Activated T-helper 1 cell treated with anti-CD3 and anti-CD28 coated beads, Interleukin-12 subunit alpha, Interleukin-12 subunit beta, Interleukin-2, Interleukin-4 antibody, amounts not matched to agents 30 ng/mL and 10 ng/mL and 1 ng/mL, durations not matched to agents 14 hours and 24 hours and 36 hours (primary cell): ENCODE measurements around the gene ZNF714. TPM values are rescaled to one million over a fixed set of nuclear protein-coding genes. Genes with fewer than 3 reads are reported as not detected.
"Not testable (repeated sequence)": the region's sequence is repeated elsewhere in the genome, so short reads cannot be mapped to it uniquely, and the experiment has no call there.

Source experiments
- DNase-seq: peaks from one replicate; pipeline ENCODE4 v3.0.0; 2021; ENCODE audit warnings: low spot score
- H3K27ac Mint-ChIP-seq: one replicate; pipeline ENCODE4 v1.8.0; 2021; ENCODE audit warnings: mild to moderate bottlenecking, mixed read lengths
- H3K27me3 Mint-ChIP-seq: one replicate; pipeline ENCODE4 v1.8.0; 2022; ENCODE audit warnings: mild to moderate bottlenecking, moderate library complexity, mixed read lengths; ENCODE audit not compliant: insufficient read depth
- H3K36me3 Mint-ChIP-seq: one replicate; pipeline ENCODE4 v1.8.0; 2021; ENCODE audit warnings: low read depth, mixed read lengths
- H3K4me1 Mint-ChIP-seq: one replicate; pipeline ENCODE4 v1.8.0; 2021; ENCODE audit warnings: low read depth, mixed read lengths
- H3K4me3 Mint-ChIP-seq: one replicate; pipeline ENCODE4 v1.8.0; 2021; ENCODE audit warnings: mild to moderate bottlenecking, moderate library complexity, mixed read lengths
- H3K9me3 Mint-ChIP-seq: one replicate; pipeline ENCODE4 v1.8.0; 2021; ENCODE audit warnings: mixed read lengths
- intact Hi-C: fragments of 100-400 bp; cut with micrococcal nuclease; formaldehyde crosslinking; loops from one replicate; pipeline ENCODE4 v1.15.1; 2024
- total RNA-seq: library from RNA; stranded (reverse); gene quantifications from 2 replicates; pipeline ENCODE4 v1.2.3, GENCODE V29; 2022

The ZNF714 gene
- total RNA-seq, 1 donor from 2014 or later: 18.5 TPM

GRCh38 chr19:21141006-21141405 lies 59.0 kb downstream of the ZNF714 start:
- not testable (repeated sequence) for H3K9me3 Mint-ChIP-seq, H3K4me3 Mint-ChIP-seq

DNA sequence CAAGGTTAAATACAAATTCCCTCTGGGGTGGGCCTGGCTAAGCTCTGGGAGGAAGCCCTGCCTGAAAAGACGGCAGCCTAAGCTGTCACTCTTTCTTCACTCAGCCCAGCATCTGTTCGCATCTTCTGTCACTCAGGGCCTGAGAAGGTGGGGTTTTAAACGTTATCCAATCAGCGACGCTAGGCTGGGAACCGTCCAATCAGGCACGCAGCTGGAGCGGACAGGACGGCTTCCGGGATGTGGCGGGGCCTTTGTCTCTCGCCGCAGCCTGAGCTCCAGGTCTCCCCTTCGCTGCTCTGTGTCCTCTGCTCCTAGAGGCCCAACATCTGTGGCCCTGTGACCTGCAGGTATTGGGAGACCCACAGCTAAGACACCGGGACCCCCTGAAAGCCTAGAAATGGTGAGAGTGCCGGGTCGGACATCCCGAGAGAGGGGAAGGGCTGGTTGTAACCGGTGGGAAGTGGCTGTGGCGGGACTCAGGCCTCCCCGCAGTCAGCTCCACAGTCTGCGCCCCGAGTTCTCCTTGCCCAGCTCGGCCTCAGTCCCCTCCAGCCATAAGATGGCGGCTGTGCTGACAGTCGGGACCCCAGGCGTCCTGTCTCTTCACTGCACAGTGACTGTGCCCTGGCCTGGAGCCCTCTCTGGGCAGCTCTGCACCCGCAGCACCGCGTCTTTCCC lies 59.9 kb downstream of the ZNF714 start, which contains the start of gene ZNF431:
Gene ZNF431, plus strand, starts transcription at position 254 of the 678 bp plus-strand sequence. Its CDS starts 144 bp downstream, at position 398.
- Mint-ChIP-seq H3K27ac (peak within 1 kb of the TSS; percentile 91), H3K9me3 (peaks cover 15% of the 10 kb centered on the region), H3K36me3 (peaks cover 42% of the 10 kb centered on the region), H3K4me3 (peak within 1 kb of the TSS; percentile 96), H3K4me1 (peaks cover 25% of the 10 kb centered on the region), H3K27me3 (no peaks in the 10 kb centered on the region)
- intact Hi-C loops: loop anchor here (1.0 to 10.0 kb wide), 9 partner anchors 60 to 717 kb away; partner anchors contain the start of genes ZNF100, ZNF429, ZNF430 and ZNF66
- peak; percentile 85 for DNase-seq

More at GRCh38 chr19:21141006-21141405, 59.0 kb downstream of the ZNF714 start:
- Mint-ChIP-seq H3K36me3 (peaks cover 34% of the 10 kb centered on the region), H3K4me1 (peaks cover 25% of the 10 kb centered on the region)
- intact Hi-C loops: loop anchor here (1.0 to 10.0 kb wide), 7 partner anchors 59 to 716 kb away; partner anchors contain the start of genes ZNF100, ZNF430, ZNF66 and ZNF708
- not testable (repeated sequence) for H3K27me3 Mint-ChIP-seq, H3K27ac Mint-ChIP-seq, DNase-seq

DNA sequence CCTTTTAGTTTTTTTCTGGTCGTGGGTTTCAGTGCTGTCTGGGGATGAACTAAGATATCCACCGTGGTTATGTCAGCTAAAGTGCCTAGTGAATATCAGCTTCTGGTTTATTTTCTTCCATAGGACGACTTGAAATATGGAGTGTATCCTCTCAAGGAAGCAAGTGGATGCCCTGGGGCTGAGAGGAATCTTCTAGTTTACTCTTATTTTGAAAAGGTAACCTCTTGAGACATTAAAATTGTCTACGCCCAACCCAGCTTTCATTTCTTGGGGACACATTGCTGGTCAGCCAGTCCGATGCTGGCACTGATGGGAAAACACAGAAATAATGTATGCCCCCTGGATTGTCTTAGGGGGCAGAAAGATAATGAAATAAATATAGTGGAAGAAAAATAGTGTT lies 61.4 kb downstream of the ZNF714 start:
- H3K4me3 Mint-ChIP-seq: peak overlapping the region; percentile 96
- peaks cover 25% of the 10 kb centered on the region for H3K4me1 Mint-ChIP-seq
- no peak for DNase-seq
- H3K27me3 Mint-ChIP-seq: no peaks in the 10 kb centered on the region
- peaks cover 15% of the 10 kb centered on the region for H3K9me3 Mint-ChIP-seq
- H3K27ac Mint-ChIP-seq: peak overlapping the region; percentile 12
- H3K36me3 Mint-ChIP-seq: peaks cover 54% of the 10 kb centered on the region
- intact Hi-C loops: loop anchor here (2.0 to 10.0 kb wide), 4 partner anchors 221 to 719 kb away; partner anchors contain the start of genes ZNF100, ZNF66 and ZNF85

DNA sequence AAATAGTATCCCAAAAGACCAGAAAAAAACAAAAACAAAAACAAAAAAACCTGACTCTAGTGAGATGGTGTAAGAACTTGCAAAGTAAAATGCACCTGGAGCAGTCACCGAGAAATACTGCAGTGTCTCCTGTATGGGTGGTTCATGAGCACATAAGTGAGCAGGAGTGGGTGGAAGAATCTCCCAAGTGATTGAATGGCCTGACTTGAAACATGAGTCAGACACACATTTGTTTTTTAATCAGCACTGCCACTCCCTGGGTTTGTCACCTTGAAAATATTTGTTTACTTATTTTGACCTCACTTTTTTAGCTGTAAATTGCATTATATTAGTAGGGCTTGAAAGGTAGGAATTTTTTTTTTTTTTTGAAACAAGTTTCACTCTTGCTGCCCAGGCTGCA lies 61.9 kb downstream of the ZNF714 start:
- no peak for DNase-seq
- Mint-ChIP-seq H3K4me1 (peaks cover 25% of the 10 kb centered on the region), H3K27me3 (no peaks in the 10 kb centered on the region), H3K27ac (no peak overlapping the region), H3K36me3 (peaks cover 59% of the 10 kb centered on the region), H3K4me3 (peak overlapping the region; percentile 96), H3K9me3 (peaks cover 19% of the 10 kb centered on the region)
- intact Hi-C loops: loop anchor here (2.0 to 10.0 kb wide), 4 partner anchors 221 to 719 kb away; partner anchors contain the start of genes ZNF100, ZNF66 and ZNF85

DNA sequence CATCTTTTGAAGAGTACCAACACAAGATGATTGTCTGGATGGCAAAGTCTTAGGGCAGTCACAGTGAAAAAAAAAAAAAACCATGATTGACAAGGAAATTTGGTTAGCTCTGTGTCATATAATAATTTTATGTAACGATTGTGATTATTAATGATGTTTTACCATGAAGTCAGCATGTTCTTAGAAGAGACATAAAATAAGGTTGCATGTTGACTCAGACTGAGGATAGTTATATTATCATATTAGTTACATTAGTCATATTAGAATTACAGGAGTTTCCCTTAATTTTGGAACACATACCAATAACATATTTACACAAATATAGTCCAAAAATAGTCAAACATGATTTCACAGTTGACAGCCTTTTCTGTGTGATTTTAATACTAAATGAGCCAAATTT lies 65.5 kb downstream of the ZNF714 start:
- Mint-ChIP-seq H3K9me3 (peaks cover 38% of the 10 kb centered on the region), H3K36me3 (peaks cover 88% of the 10 kb centered on the region), H3K4me3 (no peak overlapping the region), H3K4me1 (peaks cover 15% of the 10 kb centered on the region), H3K27ac (no peak overlapping the region), H3K27me3 (no peaks in the 10 kb centered on the region)
- no peak for DNase-seq
- intact Hi-C loops: loop anchor here (10.0 kb wide), 2 partner anchors 617 to 723 kb away; partner anchors contain the start of gene ZNF100

GRCh38 chr19:21148681-21149080 lies 66.7 kb downstream of the ZNF714 start:
- no peak overlapping the region for H3K4me3 Mint-ChIP-seq
- peaks cover 3% of the 10 kb centered on the region for H3K4me1 Mint-ChIP-seq
- no peak overlapping the region for H3K27ac Mint-ChIP-seq
- intact Hi-C loops: loop anchor here (10.0 kb wide), 2 partner anchors 616 to 724 kb away; partner anchors contain the start of gene ZNF100
- no peak for DNase-seq
- H3K27me3 Mint-ChIP-seq: no peaks in the 10 kb centered on the region
- H3K9me3 Mint-ChIP-seq: peaks cover 40% of the 10 kb centered on the region
- H3K36me3 Mint-ChIP-seq: peaks cover 89% of the 10 kb centered on the region

- no peak for DNase-seq
- H3K4me3 Mint-ChIP-seq: no peak overlapping the region
- H3K4me1 Mint-ChIP-seq: no peaks in the 10 kb centered on the region
- intact Hi-C loops: loop anchor here (10.0 kb wide), 2 partner anchors 615 to 725 kb away; partner anchors contain the start of gene ZNF100
- no peaks in the 10 kb centered on the region for H3K27me3 Mint-ChIP-seq
- H3K9me3 Mint-ChIP-seq: peaks cover 40% of the 10 kb centered on the region
- H3K36me3 Mint-ChIP-seq: peaks cover 81% of the 10 kb centered on the region
- H3K27ac Mint-ChIP-seq: no peak overlapping the region
These were observed 67.9 kb downstream of the ZNF714 start for GRCh38 chr19:21149877-21150276.

GRCh38 chr19:21151460-21151859 lies 69.5 kb downstream of the ZNF714 start:
- DNase-seq: no peak
- Mint-ChIP-seq H3K4me3 (no peak overlapping the region), H3K27ac (no peak overlapping the region), H3K9me3 (peaks cover 53% of the 10 kb centered on the region), H3K4me1 (no peaks in the 10 kb centered on the region), H3K36me3 (peaks cover 82% of the 10 kb centered on the region), H3K27me3 (no peaks in the 10 kb centered on the region)
- intact Hi-C loops: no loop called here

DNA sequence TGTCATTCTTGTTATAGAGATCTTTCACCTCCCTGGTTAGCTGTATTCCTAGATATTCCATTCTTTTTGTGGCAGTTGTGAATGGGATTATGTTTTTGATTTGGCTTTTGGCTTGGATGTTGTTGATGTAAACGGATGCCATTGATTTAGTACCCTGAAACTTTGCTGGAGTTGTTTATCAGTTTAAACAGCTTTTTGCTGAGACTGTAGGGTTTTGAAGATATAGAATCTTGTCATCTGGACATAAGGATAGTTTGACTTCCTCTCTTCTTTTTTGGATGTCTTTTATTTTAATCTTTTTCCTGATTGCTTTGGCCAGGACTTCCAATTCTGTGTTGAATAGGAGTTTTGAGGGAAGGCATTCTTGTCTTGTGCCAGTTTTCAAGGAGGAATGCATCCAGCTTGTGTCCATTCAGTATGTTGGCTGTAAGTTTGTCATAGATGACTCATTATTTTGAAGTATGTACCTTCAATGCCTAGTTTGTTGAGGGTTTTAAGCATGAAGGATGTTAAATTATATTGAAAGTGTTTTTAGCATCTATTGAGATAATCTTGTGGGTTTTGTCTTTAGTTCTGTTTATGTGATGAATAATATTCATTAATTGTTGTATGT lies 76.6 kb downstream of the ZNF714 start:
- Mint-ChIP-seq H3K27ac (no peak overlapping the region), H3K4me1 (no peaks in the 10 kb centered on the region), H3K9me3 (peaks cover 41% of the 10 kb centered on the region), H3K36me3 (peaks cover 51% of the 10 kb centered on the region), H3K27me3 (no peaks in the 10 kb centered on the region), H3K4me3 (no peak overlapping the region)
- no peak for DNase-seq
- intact Hi-C loops: no loop called here

DNA sequence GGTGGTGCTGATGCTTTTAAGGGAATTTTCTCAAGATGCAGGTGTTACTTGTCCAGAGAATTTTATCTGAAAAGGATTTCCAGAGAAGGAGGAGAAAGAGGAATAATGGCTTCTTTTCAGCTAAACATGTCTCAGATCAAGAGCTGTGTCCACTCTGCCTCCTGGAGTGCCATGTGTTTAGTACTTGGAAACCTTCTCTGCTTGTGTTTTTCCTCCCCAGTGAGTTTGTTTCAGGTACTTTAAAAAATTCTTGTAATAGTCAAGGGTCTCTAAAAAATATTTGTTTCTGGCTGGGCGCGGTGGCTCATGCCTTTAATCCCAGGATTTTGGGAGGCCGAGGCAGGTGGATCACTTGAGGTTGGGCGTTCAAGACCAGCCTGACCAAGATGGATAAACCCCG lies 82.5 kb downstream of the ZNF714 start:
- DNase-seq: no peak
- no peak overlapping the region for H3K27ac Mint-ChIP-seq
- no peaks in the 10 kb centered on the region for H3K27me3 Mint-ChIP-seq
- no peaks in the 10 kb centered on the region for H3K4me1 Mint-ChIP-seq
- intact Hi-C loops: no loop called here
- H3K36me3 Mint-ChIP-seq: peaks cover 71% of the 10 kb centered on the region
- no peak overlapping the region for H3K4me3 Mint-ChIP-seq
- peaks cover 21% of the 10 kb centered on the region for H3K9me3 Mint-ChIP-seq

- Mint-ChIP-seq H3K4me3 (no peak overlapping the region), H3K27ac (no peak overlapping the region), H3K4me1 (no peaks in the 10 kb centered on the region), H3K9me3 (peaks cover 23% of the 10 kb centered on the region), H3K27me3 (no peaks in the 10 kb centered on the region), H3K36me3 (peaks cover 69% of the 10 kb centered on the region)
- no peak for DNase-seq
- intact Hi-C loops: no loop called here
These were observed 84.4 kb downstream of the ZNF714 start for GRCh38 chr19:21166436-21166835.
